GM19351 (cell line): ENCODE results near the gene COMT.

Experiments
- ATAC-seq: cut with Tn5 transposase; IDR thresholded peaks from one replicate; pipeline ENCODE4 v1.9.1; 2021; ENCODE audit warnings: mild to moderate bottlenecking, moderate library complexity; ENCODE audit not compliant: unreplicated experiment

Gene COMT

DNA sequence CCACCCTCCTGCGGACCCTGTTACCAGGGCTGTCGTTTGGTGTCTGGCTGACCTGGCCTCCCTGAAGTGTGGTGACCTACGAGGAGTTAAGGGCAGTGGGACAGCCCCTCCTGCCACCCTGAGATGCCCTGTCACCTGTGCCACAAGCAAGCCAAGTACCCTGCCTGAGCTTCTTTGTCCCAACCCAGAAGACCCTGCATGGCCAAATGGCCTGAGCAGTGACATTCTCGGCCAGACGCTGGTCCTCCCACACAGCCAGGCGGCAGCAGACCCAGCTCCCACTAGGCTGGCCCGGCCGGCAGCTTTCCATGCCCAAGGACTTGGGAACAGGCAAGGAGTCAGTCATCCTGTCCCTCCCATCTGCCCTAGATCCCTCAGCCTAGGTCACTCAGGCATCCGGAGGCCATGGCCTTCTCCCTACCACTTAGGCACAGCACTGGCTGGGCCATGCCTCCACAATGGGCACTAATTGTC is 67.5 kb downstream of the COMT start:
- ATAC-seq, result no peak

DNA sequence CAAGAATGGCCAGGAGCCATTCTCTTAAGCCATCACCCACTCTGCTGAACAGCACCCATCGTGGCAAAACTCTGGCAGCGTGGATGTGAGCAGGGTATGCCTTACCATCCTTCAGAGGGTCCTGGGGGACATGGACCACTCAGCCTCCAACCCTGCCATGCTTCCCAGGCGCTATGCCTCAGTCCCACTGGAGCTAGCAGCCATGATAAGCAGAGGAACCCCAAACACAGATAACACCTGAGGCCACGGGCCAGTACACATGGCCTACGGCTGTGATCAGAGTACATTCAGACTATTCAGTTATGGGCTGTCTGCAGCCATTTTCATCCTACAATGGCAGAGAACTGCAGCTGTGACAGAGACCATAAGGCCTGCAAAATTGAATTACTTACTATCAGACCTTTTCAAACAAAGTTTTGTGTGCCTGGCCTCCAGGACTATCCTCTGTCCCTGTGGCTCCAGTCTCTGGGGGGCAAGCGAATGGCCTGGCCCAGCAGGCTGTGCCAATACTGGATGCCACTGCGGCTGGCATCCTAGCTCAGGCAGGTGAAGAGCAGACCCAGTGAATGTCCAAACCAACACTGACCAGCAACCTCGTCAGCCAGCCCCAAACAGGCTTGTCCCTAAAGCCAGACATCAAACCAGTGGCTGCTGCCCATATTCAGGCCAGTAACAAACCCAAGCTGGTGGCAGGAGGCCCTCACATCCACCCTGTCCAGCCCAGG is 68.2 kb downstream of the COMT start:
- ATAC-seq, result no peak

DNA sequence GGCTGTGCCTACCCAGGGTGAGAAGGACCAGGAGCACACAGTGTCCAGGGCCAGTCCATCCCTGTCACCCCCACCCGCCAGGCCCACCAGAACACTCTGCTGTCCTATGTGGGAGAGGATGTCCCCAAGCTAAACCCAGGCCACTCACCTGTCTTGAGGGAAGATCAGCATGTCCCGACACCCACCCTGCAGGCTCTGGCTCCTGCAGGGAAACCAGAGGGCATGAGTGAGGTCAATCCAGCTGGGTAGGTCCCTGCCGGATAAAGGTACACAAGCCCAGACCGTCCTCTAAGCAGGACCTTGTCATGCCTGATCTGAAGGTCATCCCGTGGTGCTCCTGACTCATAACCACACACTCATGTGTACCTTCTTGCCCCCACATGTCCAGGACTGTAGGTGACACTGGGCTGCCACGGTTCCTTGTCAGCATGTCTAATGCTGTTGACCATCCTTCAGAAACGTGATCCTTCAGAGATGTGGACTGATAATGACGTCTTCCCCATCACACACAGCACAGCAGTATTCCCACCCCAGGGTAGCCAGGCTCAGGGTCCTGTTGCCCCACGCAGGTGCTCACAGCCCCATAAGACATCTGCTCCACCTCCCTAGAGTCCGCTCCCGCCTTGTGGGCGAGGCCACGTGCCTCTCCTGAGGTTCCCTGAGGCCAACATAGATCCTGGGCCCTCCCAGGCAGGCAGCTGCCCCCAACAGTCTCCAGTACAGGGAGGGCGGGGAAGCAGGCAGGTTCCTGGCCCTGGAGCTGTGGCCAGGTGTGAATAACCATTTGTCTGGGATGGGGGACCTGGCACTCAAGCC is 68.9 kb downstream of the COMT start:
- ATAC-seq, result no peak

DNA sequence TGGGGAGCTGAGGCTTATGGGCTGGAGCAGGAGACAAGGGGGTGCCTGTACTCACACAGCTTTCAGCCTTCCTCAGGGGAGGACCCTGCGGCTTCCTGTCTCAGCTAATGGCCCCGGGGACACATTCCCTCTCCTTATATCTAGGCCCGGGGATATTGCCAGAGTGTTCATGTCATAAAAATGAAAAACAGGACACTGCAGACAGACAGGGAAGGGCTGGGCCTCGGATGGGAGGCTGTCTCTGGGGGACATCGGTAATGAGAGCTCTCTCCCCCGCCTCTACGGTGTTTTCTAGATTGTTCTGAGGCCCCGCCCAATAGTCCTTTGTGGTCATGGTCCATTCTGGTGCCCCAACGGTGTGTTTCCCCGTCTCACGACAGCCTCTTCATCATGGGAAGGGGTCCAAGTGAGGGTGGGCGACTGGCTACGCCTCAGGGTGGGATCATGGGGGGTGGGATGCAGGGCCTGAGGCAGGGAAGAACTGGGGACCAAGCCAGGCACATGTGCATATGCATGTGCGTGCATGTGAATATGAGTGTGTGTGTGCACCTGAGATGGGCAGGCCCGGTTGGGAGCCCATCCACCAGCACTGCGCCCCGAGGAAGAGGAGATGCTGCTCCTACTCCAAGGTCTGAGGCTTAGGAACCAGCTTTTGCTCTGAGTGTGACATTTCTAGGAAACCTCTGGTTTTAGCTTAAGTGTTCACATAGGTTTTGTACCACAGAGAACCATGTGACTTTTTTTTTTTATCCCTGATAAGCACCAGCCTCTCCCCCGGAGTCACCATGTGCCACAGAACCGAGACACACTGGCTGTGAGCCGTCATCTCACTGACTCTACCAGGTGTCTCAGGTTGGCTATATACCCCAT is 69.8 kb downstream of the COMT start:
- ATAC-seq, result no peak

DNA sequence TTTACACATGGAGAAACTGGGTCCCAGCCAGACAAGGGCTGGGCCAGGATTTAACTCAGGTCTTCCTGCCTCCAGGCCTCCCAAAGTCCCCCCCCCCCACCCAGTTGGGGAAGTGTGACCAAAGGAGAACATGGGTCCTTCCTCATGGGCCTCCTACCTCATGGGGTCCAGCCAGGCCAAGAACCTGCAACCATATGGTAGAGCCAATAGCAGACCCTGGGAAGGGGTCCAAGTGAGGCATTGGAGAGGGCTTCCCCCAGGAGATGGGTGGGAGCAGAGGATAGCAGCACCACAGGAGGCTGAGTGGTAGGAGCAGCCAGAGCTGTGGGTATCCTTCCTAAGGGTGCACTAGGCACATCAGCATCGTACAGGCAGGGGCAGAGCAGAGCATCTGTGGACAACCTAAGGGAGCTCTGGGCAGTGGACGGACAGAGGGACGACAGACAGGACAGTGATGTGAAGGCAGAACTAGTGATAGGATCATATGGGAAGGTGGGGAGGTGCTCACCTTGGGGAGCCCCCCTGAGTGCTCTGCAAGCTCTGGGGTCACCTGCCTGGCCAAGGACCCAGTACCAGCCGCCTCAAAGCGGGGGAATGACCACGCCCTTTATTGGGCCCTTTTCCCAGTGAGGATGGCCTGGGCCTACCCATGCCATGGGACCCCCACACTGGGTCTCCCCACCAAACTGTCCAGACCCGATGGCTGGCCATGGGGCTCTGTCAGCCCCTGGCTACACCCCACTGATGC is 70.6 kb downstream of the COMT start:
- no peak for ATAC-seq

DNA sequence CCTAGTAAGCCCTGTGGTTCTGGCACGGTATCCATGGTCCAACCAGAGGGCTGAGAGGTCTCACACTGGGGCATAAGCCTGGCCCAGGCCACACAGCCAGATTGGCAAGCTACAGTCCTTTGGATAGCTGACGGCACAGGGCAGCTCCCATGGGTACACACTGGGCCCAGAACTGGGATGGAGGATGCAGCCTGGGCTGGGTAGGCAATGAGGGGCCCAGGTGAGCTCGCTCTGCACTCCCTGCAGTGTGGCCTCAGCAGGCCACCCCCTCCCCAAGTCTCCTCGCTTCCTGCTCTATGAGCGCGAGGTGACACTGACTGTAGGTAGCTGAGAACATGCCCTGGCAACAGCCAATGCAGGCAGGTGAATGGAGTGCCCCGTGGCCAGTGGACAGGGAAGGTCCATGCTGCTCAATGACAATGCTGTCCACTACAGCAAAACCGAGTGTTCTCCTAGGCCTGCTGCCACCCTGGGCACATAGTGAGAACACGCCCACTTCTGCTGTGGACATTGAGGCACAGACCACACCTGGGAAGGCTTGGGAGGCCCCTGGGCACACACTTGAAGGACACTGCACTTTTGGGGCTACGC is 71.3 kb downstream of the COMT start:
- ATAC-seq, result no peak

DNA sequence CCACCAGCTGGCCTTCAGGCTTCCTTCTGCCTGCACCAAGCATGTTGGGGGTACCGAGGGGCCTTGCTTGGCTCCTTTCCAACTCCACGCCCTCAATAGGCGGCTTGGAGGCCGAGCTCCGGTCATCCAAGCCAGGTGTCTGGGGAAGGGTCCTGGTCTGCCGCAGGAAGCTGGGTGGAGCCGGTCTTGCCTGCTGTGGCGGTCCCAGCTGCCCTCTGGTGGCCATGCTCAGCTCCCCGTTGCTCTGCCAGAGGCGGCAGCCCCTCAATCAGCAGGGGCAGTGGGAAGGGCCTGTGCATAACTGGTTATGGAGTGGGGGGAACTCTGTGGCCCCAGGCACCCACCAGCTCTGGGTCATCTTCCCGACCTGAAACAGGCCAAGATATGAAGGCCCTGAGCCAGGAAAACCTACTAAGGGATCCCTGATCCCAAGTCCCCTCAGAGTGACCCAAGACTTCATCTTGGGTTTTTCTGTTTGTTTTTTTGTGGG is 71.9 kb downstream of the COMT start:
- no peak for ATAC-seq

DNA sequence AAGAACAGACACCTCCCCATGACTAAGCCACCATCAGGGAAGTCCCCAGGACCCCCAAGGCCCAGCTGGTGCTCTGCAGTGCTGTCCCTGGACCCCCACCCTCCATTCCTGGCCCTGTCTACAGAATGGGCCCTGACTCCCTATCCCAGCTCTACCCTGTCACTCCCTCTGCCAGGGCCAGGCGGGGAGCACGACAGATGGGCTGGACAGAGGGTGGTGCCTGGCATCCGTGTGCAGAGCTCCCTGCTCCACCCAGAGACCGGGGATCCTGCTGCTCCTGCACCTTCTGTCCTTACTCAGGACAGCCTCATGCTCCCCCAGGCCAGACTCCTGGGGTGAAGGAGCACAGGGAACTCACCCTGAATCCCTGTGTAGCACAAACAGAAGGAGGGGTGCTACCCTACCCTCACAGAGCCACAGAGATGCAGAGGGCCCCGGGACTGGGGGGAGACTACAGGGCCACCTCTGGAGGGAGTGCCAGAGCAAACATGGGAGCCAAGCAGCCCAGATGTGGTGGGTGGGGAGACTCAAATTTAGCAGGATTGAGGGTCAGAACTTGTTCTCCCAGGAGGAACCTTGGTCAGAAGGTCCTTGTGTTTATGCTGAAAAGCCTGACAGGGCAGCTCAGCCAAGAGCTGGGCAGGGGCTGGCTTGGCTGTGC is 73.1 kb downstream of the COMT start:
- ATAC-seq, result no peak

DNA sequence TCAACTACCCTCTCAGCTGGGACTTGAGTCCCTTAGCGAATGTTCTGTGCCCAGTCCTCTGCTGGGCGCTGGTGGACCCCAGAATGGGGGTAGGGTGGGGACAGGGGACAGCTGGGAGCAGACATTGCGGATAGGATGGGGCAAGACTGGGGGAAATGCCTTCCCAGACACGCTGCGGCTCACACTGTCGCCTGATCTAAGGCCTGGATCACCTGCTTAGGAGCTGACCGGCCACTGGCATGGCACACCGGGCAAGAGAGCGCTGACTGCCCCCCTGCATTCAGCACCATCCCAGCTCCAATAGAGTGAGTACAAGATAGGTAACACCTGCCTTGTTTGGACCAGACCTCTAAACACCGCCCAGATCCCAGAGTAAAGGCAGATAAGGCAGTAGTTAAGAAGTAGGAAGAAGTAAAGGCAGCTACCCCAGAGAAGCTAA is 73.6 kb downstream of the COMT start:
- no peak for ATAC-seq

DNA sequence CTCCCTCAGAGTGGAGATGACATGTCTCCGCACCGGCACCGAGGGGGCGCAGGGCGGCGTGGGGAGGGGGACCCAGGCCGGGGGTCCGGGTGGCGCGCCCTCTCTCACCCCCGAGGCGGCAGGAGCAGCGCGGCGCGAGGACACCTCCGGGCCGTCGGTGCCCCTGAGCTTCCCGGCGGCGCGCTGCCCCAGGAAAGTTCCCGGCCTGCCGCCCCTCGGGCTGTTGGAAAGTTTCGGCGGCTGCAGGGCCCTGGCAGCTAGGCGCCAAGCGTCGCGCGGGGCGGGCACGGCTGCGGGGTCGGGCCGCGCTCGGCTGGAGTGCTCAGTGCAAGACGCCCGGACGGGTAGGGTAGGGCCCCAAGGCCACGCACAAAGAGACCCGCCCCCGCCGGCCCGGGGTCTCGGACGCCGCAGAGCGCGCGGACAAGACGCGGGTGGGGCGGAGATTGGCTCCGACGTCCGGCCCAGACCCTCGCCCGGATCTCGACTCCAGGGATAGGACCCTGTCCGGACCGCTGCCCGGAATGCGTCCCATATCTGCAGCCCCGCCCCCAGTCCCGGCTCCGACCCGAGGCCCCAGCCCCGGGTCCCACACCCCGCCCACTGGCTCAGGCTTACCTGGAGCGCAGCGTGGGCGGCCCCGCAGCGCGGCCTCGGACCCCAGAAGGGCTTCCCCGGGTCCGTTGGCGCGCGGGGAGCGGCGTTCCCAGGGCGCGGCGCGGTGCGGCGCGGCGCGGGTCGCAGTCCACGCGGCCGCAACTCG is 74.6 kb downstream of the COMT start:
- ATAC-seq, result no peak

DNA sequence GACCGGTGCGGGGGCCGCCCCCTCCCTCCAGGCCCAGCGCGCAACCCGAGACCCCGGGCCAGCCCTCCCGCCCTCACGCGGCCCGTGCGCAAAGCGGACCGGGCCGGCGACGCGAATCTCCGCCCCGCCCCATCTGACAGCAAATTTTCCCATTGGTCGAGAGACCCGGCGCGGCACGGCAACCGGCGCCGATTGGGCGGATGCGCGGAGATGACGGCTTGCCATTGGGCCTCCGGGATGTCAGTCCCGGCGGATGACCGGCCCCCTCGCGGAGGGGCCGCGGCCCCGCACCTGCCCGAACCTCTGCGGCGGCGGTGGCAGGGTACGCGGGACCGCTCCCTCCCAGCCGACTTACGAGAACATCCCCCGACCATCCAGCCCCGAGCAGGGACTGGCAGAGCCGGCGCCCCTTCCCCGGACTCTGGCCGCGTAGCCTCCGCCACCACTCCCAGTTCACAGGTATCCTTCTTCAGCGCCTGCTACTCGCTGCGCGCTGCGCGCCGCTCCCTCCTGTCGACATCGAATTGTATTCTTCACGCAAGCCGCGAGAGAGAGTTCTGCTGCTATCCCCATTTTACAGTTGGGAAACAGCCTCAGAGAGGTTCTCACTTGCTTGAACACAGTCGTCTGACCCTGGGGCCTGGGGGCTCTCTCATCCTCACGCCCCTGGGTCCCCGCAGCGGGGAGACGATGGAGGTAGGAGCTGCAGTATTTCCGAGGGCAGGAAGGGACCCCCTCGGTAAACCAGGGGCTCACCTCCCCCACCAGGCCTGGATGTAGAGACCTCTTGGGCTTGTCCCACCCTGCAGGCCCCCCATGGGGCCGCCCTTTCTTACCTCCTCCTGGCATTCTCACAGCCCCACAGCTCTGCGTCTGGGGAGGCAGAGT is 75.4 kb downstream of the COMT start, which contains the start of gene ARVCF:
ARVCF (minus strand) TSS at position 90 of the 888 bp plus-strand sequence. CDS start 26,029 bp downstream, outside the sequence.
- ATAC-seq, result peak; percentile 66

DNA sequence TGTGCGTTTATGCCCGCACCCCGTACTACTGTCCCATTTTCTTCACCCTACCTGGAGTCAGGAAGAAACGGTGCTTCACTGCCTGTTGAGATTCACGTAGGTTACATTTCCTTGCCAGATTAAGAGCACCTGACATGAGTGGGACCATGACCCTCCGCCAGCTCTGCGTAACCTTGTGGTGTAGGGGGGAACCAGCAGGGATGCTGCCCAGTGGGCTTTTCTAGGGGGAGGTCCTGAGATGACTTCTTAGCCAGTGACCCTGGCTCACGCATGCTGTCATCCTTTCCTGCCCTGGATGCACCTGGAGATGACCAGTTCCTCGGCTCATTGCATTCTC is 76.0 kb downstream of the COMT start:
- ATAC-seq, result no peak

DNA sequence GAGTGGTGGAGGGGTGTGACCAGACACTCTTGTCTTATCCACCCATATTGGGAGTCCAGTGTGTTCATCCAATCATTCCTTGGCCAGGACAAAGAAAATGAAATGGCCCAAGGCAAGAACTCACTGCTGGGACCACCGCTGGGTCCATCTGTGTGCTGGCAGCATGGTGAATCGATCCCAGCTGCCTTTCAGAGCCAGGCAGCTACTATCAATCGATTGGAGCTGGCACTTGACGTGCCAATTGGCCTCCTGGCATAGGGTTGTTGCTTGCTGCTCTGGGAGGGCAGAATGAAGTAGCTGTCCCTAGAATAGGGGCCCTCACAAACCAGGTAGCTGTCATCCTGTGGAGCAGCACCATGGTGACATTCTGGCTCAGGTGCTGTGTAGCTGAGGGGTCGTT is 76.4 kb downstream of the COMT start:
- ATAC-seq, result no peak
